HG02623 (cell line): ENCODE results near the gene SLC6A14.

Experiments used
- ATAC-seq: cut with Tn5 transposase; IDR thresholded peaks from one replicate; pipeline ENCODE4 v1.9.1; 2021; ENCODE audit warnings: moderate library complexity; ENCODE audit not compliant: unreplicated experiment

SLC6A14 gene, protein sequence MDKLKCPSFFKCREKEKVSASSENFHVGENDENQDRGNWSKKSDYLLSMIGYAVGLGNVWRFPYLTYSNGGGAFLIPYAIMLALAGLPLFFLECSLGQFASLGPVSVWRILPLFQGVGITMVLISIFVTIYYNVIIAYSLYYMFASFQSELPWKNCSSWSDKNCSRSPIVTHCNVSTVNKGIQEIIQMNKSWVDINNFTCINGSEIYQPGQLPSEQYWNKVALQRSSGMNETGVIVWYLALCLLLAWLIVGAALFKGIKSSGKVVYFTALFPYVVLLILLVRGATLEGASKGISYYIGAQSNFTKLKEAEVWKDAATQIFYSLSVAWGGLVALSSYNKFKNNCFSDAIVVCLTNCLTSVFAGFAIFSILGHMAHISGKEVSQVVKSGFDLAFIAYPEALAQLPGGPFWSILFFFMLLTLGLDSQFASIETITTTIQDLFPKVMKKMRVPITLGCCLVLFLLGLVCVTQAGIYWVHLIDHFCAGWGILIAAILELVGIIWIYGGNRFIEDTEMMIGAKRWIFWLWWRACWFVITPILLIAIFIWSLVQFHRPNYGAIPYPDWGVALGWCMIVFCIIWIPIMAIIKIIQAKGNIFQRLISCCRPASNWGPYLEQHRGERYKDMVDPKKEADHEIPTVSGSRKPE

GRCh38 chrX:116436358-116436816 is at the start of gene SLC6A14:
SLC6A14 (plus strand) TSS chrX:116436606; CDS start chrX:116436710, 104 bp downstream.
- ATAC-seq, result no peak

DNA sequence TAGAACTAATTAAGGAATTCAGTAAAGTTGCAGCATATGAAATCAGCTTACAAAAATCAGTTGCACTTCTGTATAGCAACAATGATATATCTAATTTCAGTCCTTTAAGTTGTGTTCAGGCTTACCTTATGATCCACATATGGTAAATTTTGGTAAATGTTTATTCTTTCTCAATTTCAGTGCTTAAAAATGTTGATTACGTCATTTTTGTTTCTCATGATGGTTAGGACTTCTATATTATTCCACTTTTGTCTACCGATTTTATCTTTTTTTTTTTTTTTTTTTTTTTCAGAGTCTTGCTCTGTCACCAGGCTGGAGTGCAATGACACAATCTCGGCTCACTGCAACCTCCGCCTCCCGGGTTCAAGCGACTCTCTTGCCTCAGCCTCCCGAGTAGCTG is 40.7 kb upstream of the SLC6A14 start:
- ATAC-seq, result no peak

DNA sequence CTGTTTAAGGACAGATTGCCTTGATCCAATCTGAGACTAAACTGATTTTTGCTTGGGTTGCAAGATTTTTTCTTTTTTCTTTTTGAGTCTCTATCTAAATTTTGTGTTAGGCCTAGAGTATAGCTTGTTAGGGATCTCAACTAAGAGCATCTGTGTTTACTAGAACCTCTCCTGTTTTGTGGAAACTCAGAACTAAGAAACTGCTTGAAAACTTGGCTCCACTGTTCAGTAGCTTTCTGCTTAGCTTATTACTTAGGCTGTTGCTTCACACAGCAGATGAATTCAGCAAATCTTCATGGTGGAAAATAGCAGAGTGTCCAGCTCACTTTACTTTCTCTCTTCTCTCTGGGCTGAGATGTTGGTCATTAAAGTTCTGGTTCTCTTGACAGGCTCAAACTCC is 36.7 kb upstream of the SLC6A14 start:
- no peak for ATAC-seq

GRCh38 chrX:116409219-116409618 is 27.2 kb upstream of the SLC6A14 start:
- ATAC-seq, result no peak

DNA sequence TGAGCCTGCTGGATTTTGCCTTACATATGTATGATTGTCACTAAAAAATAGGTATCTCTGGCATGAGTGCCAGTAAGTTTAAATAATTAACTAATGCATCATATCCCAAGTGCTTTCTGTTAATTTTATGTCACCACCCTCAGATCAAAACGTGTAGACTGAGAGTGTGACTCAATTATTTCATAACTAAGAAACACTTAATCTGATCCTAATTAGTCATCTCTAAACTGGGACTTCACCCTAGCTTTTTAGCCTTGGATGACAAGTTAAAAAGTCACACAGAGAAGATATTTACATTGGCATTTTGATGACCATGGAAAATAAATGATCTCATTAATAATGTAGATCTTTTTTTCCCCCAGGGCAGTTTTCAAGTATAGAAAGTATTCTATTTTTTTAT is 23.1 kb upstream of the SLC6A14 start:
- ATAC-seq, result no peak

- no peak for ATAC-seq
Measured at GRCh38 chrX:116417214-116417613, 19.2 kb upstream of the SLC6A14 start.

- ATAC-seq, result no peak
Measured at GRCh38 chrX:116417968-116418367, 18.4 kb upstream of the SLC6A14 start.

DNA sequence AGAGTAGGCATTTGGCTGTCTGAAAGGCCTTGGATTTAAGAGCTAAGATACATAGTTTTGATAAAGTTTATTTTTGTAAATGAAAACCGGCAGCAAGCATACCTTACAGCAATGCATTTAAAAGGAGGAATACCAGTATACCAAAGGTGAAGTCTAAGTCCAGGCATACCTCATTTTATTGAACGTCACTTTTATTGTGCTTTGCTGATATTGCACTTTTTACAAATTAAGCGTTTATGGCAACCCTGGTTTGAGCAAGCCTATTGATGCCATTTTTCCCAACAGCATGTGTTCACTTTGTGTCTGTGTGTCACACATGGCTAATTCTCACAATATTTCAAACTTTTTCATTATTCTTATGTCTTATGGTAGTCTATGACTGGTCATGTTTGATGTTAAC is 8.4 kb upstream of the SLC6A14 start:
- no peak for ATAC-seq

- ATAC-seq, result no peak
Measured at GRCh38 chrX:116435597-116435996, 809 bp upstream of the SLC6A14 start.

GRCh38 chrX:116449156-116449555 is 12.8 kb downstream of the SLC6A14 start:
- ATAC-seq, result no peak

DNA sequence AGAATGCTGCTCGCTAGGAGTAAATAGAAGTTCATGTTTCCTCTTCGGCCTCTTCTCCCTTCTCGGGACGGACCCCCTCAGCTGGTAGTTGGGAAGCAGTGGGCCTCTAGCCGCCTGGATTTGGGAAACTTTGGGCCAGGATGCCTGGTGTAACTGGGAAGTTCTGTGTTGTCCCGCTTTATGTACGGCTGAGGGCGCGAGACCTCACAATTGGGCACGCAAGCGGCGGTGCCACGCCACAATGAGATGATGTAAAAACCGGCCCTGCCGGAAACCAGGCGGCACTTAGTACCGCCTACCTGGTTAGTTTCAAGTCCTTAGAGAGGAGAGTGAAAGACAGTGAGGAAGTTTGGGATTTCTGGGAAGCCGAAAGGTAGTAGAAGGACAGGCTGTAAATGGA is 26.4 kb downstream of the SLC6A14 start, which contains the start of gene CT83:
TSS of gene CT83 (minus strand) at position 155 of the 400 bp plus-strand sequence. CDS start at position 35, 120 bp downstream.
- ATAC-seq, result no peak

DNA sequence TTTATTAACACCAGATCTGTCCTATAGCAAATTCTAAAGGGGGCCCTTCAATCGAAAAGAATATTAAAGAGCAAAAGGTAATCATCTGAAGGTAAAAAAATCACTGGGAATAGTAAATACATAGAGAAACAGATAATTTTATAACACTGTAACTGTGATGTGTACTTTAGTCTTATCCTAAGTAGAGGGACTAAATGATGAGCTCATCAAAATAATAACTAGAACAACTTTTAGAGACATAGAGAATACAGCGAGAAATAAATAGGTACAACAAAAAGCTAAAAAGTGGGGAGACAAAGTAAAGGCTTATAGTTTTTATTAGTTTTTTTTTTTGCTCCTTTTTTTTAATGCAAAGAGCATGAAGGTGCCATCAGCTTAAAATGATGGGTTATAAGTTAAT is 43.7 kb downstream of the SLC6A14 start:
- no peak for ATAC-seq

DNA sequence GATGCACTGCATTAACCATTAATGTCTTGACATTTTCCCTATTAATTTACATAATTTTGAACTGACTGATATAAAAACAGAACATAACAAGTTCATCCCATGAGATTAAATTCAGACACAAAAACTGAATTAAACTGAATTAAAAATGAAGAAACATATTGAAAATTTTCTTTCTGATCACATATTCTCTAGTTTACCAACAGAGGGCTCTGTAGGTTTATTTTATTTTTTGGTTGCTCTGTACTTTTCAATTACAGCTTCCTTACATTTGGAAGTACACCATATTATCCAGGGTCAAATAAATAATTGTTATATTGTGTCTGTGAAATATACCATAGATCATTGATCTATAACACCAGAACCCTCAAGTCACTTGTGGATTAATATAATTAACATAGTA is 53.7 kb downstream of the SLC6A14 start:
- ATAC-seq, result no peak

DNA sequence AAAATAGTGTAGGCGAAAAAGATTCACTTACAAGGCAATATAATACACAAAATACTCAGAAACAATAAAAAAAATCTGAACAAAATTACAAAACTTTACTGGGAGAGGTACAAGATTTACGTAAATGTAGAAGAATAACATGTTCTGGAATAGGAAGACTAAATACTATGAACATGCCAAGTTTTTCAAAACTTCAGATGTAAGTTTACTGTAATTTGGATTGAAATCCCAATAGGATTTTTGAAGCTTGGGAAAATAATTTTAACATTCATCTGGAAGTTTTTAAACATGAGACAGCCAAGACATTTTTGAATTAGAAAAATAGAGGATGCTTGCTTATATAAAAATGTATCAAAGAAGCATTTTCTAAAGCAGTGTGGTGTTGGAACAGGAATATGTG is 56.9 kb downstream of the SLC6A14 start:
- no peak for ATAC-seq

DNA sequence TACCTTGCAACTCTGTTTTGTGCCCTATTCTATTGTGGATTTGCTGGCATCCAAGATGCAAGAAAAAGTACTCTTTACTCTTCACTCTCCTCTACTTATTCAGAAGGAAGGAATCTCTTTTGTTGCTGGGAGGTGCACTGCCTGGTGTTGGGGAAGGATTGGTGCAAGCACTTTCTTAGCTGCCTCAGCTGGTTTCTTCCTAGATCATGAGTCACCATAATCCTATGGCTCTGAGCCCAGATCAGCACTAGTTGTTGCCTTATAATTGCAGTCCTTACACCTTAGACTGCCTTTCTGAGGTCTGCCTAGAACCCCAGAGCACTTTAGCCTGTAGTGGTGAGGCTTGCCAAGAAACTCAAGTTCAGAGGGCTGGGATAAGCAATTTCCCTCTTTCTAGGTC is 63.4 kb downstream of the SLC6A14 start:
- ATAC-seq, result no peak
